ENCODE results near the gene DYRK1A.
"Not testable (repeated sequence)": the region's sequence is repeated elsewhere in the genome, so short reads cannot be mapped to it uniquely, and the experiment has no call there.

DYRK1A gene

DNA sequence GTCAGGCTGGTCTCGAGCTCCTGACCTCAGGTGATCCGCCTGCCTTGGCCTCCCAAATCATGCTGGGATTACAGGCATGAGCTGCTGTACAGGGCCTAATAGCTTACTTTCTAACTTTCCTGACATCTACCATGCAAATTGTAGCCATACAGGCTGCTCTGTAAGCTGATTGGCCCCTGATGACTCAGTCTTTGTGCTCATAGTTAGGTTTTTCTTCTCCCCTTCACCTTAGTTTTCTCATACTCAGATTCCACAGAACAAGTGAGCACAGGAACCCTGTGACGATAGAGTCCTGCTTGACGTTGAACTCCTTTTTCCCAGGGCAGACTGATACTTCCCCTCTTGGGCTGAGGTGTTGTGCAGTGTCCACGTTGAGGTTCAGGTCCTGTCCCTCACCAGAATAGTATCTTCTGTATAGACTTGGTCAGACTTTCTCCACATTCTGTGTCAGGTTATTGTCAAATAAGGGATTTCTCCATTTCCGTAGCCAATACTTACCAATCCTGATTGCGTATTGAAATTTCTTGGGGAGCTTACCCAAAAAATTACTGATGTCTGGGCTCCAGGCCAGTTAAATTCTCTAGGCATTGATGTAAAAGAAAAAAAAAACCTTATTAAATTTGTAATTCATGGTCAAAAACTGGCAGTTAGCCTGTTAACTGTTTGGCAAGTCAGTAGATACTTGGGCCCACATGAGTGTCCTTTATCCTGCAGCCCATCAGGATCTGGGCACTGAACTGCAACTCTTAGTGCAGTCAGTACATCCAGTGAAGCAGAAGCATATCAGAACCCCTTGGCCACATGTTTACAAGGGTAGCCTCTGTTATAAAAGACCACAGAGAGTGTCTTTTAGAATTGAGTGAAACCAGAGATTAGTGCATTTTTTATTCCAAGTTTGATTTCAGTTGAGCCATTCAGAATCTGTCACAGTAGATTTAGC, 118.2 kb downstream of the DYRK1A start:
- DNase-seq (ENCODE audit: low spot score), result no peak

DNA sequence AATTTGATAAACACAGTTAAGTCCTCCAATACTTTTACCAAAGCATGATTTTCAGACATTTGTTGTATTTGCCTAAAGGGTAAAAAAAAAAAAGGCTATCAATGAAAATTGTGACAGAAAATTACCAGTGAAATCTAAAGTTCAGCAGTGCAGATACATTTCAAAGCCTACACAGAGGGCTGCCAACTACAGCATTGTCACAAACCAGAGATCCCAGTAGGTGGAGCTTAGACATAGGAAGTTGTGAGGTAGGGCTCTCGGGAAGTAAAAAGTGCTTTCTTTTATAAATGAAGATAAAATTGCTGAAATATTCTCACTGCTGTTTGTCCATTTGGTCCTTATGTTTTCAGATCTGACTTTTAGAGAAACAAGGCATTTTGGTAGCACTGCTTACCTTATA, 123.0 kb downstream of the DYRK1A start:
- DNase-seq (ENCODE audit: low spot score), result no peak

- no peak for DNase-seq (ENCODE audit: low spot score)
Observed at GRCh38 chr21:37490084-37490483, 123.5 kb downstream of the DYRK1A start.

GRCh38 chr21:37496972-37497371, 130.4 kb downstream of the DYRK1A start:
- peak; percentile 17 for DNase-seq (ENCODE audit: low spot score)

GRCh38 chr21:37498664-37499063, 132.1 kb downstream of the DYRK1A start:
- no peak for DNase-seq (ENCODE audit: low spot score)

GRCh38 chr21:37502947-37503346, 136.4 kb downstream of the DYRK1A start:
- no peak for DNase-seq (ENCODE audit: low spot score)

DNA sequence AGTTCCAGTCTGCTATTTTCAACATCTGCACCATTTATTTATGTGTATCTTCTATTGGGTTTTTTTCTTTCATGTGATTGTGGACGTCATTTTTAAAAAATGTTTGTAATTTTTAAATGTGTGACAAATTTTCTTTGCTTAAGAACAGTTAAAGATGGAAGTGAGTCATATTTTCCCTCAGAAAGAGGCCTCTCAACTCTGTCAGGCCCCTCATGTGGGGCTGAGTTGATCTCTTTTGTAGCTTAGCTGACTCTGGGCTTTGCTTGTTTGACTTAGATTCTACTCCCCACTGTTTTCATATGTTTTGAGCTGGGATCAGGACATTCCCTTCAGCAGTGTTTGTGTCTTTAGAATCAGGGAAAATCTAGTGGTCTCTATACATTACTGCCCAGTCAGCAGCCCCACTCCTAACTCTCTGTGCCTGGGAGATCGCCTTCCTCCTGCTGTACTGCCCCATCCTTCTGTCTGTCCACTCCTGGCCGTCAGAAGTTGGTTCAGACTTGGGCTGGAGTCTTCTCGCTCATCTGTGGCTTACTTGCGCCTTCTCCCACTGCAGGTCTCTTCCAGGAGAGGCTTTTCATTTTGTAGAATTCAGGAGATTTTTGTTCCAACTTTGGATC, 137.4 kb downstream of the DYRK1A start:
- DNase-seq (ENCODE audit: low spot score), result peak; percentile 23

DNA sequence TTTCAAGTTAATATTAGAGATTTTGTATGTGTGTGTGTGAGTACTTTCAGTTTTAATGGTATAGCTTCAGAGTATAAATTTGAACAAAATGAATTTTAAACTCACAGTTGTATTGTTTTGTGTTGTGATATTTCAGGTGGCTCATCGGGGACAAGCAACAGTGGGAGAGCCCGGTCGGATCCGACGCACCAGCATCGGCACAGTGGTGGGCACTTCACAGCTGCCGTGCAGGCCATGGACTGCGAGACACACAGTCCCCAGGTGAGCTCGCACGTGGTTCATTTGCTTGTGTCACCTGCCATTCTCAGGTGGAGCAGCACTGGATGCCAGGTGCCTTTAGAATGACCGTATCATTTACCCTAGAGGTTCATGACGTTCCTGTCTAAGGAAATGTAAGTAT, 139.4 kb downstream of the DYRK1A start:
- no peak for DNase-seq (ENCODE audit: low spot score)

DNA sequence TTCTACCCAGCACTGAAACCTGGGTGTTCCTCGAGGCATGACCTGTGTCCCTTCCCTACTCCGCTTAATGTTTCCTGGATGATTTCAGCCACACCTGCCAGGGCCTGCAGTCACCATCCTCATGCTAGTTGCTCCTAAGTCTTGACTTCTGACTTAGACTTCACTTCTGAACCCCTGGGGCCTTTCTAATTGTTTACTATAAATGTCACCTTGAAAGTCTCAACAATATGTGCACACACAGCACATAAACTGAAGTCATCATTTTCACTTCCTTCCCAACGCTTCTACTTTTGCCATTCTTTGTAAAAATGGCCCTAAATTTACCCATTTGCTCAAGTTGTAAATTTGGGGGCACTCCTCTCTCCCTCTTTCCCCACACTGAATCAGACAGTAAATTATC, 141.1 kb downstream of the DYRK1A start:
- DNase-seq (ENCODE audit: low spot score), result no peak

DNA sequence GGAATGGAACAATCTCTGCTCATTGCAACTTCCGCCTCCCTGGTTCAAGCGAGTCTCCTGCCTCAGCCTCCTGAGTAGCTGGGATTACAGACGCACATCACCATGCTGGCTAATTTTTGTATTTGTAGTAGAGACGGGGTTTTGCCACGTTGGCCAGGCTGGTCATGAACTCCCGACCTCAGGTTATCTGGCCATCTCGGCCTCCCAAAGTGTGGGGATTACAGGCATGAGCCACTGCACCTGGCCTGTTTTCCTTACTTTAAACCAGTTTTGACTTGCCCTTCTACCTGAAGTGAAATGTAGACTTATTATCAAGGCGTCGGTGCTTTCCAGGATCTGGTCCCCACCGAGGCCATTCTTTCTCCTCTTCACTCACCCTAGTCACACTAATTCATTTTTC, 141.8 kb downstream of the DYRK1A start:
- no peak for DNase-seq (ENCODE audit: low spot score)

DNA sequence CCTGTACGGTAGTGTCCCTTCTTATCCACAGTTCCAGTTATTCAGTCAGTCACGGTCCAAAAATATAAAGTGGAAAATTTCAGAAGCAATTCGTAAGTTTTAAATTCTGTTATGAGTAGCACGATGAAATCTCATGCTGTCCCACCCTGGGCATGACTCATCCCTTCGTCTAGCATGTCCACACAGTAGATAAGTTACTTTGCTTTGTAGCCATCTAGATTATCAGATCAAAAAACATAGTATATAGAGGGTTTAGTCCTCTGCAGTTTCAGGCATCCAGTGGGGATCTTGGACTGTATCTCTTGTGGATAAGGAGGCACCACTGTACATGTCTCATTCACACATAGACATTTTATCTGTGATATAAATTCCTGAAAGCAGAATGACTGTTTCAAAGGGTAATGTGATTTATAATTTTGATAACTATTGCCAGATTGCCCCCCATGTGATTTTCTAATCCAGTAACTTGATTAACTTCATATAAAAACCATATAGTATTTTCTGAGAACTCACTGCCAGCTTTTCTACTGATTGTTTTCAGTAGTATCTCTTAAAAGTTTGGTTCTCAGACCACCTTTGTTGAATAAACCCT, 143.3 kb downstream of the DYRK1A start:
- no peak for DNase-seq (ENCODE audit: low spot score)

GRCh38 chr21:37511848-37512247, 145.3 kb downstream of the DYRK1A start:
- no peak for DNase-seq (ENCODE audit: low spot score)

DNA sequence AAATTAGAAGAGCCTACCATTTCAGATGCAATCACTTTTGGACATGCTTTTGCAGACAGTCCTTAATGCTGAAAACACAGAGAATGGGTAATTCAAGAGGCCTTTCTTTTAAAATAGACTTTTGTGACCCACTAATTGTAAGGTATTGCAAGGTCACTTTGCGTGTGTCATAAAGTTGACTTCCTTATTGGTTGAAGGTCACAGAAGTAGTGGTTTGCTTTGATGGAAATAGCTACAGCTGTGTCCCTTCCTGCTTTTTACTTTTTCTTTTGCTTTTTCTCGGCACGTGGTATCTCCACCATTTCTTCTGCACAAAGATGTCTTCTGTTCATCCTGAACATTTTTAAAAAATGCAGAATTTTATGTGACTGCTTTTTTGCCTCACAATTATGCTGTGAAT, 146.8 kb downstream of the DYRK1A start:
- no peak for DNase-seq (ENCODE audit: low spot score)

GRCh38 chr21:37514038-37514667, 147.6 kb downstream of the DYRK1A start:
- DNase-seq (ENCODE audit: low spot score), result no peak

- DNase-seq (ENCODE audit: low spot score), result no peak
Observed at GRCh38 chr21:37516998-37517397, 150.4 kb downstream of the DYRK1A start.

DNA sequence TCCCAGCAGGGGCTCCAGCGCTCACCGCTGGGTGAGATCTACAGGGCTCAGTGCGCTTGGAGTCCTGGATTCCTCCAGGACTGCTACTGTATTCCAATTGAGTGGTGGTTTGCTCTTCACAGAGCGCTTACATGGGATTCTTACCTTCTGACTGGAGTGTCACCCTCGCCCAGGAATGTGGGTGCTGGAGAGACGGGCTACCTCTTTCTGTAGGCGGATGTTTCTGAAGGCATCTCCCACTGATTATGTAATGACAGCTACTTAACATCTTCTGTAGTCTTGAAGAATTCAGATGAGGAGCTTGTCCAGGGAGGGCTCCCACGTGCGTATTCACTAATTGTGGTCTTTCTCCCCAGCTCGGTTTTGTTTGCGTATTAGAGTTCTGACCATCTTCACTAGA, 154.2 kb downstream of the DYRK1A start:
- no peak for DNase-seq (ENCODE audit: low spot score)

GRCh38 chr21:37521658-37522057, 155.1 kb downstream of the DYRK1A start:
- DNase-seq (ENCODE audit: low spot score), result no peak

DNA sequence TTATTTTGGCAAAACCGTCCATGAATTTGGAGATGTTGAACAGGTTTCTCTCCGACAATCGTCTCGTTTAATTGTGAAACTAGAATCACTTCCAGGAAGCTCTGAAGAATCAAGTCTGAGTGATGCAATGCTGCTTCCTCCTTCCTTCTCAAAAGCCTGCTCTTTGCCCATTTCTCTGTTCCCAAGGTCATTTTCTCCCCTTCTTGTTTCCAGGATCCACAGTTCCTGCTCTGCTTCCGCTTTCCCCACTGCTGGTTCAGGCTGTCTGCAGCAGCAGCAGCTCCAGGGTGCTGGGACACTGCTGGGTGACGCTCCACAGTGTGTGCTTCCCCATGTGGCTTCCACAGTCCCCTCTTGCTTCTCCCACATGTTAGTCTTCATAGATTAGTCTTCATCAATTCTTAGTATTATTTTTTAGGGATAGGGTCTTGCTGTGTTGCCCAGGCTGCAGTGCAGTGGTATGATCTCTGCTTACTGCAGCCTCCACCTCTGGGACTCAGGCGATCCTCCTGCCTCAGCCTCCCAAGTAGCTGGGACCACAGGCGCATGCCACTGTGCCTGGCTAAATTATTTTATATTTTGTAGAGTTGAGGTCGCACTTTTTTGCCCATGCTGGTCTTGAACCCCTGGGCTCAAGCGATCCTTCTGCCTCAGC, 156.2 kb downstream of the DYRK1A start:
- DNase-seq (ENCODE audit: low spot score), result no peak

GRCh38 chr21:37524944-37525343, 158.4 kb downstream of the DYRK1A start:
- not testable (repeated sequence) for DNase-seq (ENCODE audit: low spot score)

DNA sequence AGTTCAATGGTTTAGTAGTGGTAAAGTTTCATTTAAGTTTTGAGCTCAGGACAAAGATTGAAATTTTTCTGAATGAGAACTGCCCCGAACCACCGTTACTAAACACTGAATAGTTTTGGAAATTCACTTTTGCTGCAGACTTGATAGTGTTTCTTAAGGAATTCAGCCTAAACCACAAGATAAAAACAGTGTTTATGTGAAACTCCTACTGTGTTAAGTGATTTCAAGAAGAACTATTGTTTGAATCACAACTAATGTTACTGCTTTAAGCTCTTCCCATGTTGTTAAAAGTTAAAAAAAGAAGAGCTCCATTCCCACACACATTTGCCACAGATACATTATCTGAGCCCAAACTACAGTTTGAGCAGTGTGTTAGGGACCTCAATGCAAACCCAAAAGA, 159.2 kb downstream of the DYRK1A start:
- DNase-seq (ENCODE audit: low spot score), result no peak

DNA sequence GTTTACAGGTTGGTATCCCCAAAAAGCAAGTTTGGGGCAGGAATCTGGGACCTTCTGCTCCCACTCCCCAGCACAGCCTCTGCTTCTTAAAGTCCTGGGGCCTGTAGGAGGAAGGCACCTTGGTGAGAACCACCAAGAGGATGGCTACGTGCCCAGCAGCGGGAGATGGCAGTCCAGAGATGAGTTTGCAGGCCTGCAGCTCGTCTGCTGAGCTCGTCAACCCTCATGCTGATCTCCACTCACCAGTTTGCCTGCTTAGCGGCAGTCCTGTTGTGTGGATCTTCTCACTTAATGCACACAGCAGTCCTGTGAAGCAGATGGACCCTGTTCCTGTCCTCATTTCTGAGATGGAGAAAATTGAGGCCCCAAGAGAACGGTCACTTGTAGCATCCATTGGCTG, 160.5 kb downstream of the DYRK1A start:
- DNase-seq (ENCODE audit: low spot score), result no peak

GRCh38 chr21:37527716-37528115, 161.1 kb downstream of the DYRK1A start:
- DNase-seq (ENCODE audit: low spot score), result no peak
